Keratinocyte (primary cell): Measurements from ENCODE around the gene PPT2. TPM values are rescaled to one million over a fixed set of nuclear protein-coding genes. Genes with fewer than 3 reads are reported as not detected.

ENCODE experiments used
- DNase-seq: peaks from one replicate; pipeline ENCODE4 v3.0.0-alpha.2; 2011; ENCODE audit warnings: low read depth, missing footprints, low spot score
- FAIRE-seq: peaks from 2 replicates; lab custom pipeline; 2011; peaks lifted over from hg19 to GRCh38; lab: Jason Lieb, UNC
- H2AFZ ChIP-seq: 2 replicates; pipeline ENCODE4 v1.6.0; 2012; ENCODE audit warnings: low read length, control low read depth, inconsistent platforms; ENCODE audit not compliant: control insufficient read depth
- H3K27ac ChIP-seq: 2 replicates; pipeline ENCODE4 v1.5.1; 2011; ENCODE audit warnings: low read length; ENCODE audit not compliant: control insufficient read depth, insufficient read depth
- H3K27me3 ChIP-seq: 3 replicates; pipeline ENCODE4 v1.6.0; 2011; ENCODE audit warnings: low read length; ENCODE audit not compliant: control insufficient read depth, insufficient read depth; ENCODE audit errors: extremely low read depth
- H3K36me3 ChIP-seq, 2 experiments: 2 replicates in 1 of 2; 3 replicates in 1 of 2; pipeline ENCODE4 v1.5.1; 2011; ENCODE audit warnings: low read length in 2 of 2, mild to moderate bottlenecking in 1 of 2; ENCODE audit not compliant: control insufficient read depth in 2 of 2, insufficient read depth in 2 of 2; ENCODE audit errors: extremely low read depth in 1 of 2
- H3K4me1 ChIP-seq: 3 replicates; pipeline ENCODE4 v1.5.1; 2011; ENCODE audit warnings: low read length; ENCODE audit not compliant: control insufficient read depth, insufficient read depth; ENCODE audit errors: extremely low read depth
- H3K4me2 ChIP-seq: 3 replicates; pipeline ENCODE4 v1.6.0; 2011; ENCODE audit warnings: low read depth, low read length; ENCODE audit not compliant: control insufficient read depth, insufficient read depth; ENCODE audit errors: extremely low read depth
- H3K4me3 ChIP-seq, 3 experiments: fragments of 200-600 bp in 1 of 3; sonication (generic) in 1 of 3; 2 replicates in 2 of 3; 3 replicates in 1 of 3; pipeline ENCODE4 v1.5.1; 2011 to 2016; ENCODE audit warnings: low read length in 3 of 3, mild to moderate bottlenecking in 3 of 3, control low read depth in 2 of 3, inconsistent platforms in 1 of 3, low read depth in 1 of 3, mixed read lengths in 1 of 3, mixed run types in 1 of 3, moderate library complexity in 1 of 3; ENCODE audit not compliant: control insufficient read depth in 2 of 3, insufficient read depth in 2 of 3; ENCODE audit errors: extremely low read depth in 1 of 3
- H3K79me2 ChIP-seq: 2 replicates; pipeline ENCODE4 v1.6.0; 2012; ENCODE audit warnings: low read length; ENCODE audit not compliant: control insufficient read depth, insufficient read depth
- H3K9ac ChIP-seq: 3 replicates; pipeline ENCODE4 v1.6.0; 2011; ENCODE audit warnings: low read length; ENCODE audit not compliant: control insufficient read depth, insufficient read depth; ENCODE audit errors: extremely low read depth
- H3K9me1 ChIP-seq: 3 replicates; pipeline ENCODE4 v1.6.0; 2011; ENCODE audit warnings: low read length; ENCODE audit not compliant: control insufficient read depth, insufficient read depth; ENCODE audit errors: extremely low read depth
- H3K9me3 ChIP-seq: 2 replicates; pipeline ENCODE4 v1.5.1; 2012; ENCODE audit warnings: low read depth, low read length; ENCODE audit not compliant: control insufficient read depth
- H4K20me1 ChIP-seq: 3 replicates; pipeline ENCODE4 v1.6.0; 2011; ENCODE audit warnings: low read length; ENCODE audit not compliant: control insufficient read depth, insufficient read depth; ENCODE audit errors: extremely low read depth
- EZH2 ChIP-seq: IDR thresholded peaks from one replicate; pipeline ENCODE4 v1.6.1; 2012; ENCODE audit warnings: inconsistent platforms, mild to moderate bottlenecking, low read length, moderate library complexity
- dilution Hi-C: fragments of 300-500 bp; cut with MboI; formaldehyde crosslinking; loops from one replicate; pipeline ENCODE4 v1.7.0; 2020; ENCODE audit warnings: low sequenced_read_pairs; ENCODE audit not compliant: extremely low pct_ligation_motif_present
- polyA plus RNA-seq, 5 experiments: library from polyadenylated mRNA; depleted of rRNA in 3 of 5; stranded (reverse) in 3 of 5; stranded (forward) in 1 of 5; unstranded in 1 of 5; fragments of >200 nt; gene quantifications; 1 replicate in 1 of 5; 2 replicates in 3 of 5; 3 replicates in 1 of 5; pipeline versions ENCODE4 v1.2.1 to v1.2.3, GENCODE V29; 2011 to 2012; ENCODE audit warnings: missing spikeins in 2 of 5, low read depth in 1 of 5, low replicate concordance in 1 of 5
- TF ChIP-seq, protein P1 (sequence below), 3 experiments: IDR thresholded peaks in 1 of 3; conservative IDR thresholded peaks in 1 of 3; optimal IDR thresholded peaks in 1 of 3; 2 replicates in 2 of 3; 3 replicates in 1 of 3; pipeline versions ENCODE3 to v1.5.1; 2011; ENCODE audit warnings: low read length in 3 of 3, mild to moderate bottlenecking in 3 of 3, moderate library complexity in 2 of 3, control low read depth in 1 of 3, inconsistent platforms in 1 of 3; ENCODE audit not compliant: insufficient read depth in 2 of 3; ENCODE audit errors: extremely low read depth in 1 of 3

PPT2 gene
- polyA plus RNA-seq, 1 donor (not counting 4 experiments of a cell fraction or from before 2014, with no cell fraction given) = 15.0 TPM

DNA sequence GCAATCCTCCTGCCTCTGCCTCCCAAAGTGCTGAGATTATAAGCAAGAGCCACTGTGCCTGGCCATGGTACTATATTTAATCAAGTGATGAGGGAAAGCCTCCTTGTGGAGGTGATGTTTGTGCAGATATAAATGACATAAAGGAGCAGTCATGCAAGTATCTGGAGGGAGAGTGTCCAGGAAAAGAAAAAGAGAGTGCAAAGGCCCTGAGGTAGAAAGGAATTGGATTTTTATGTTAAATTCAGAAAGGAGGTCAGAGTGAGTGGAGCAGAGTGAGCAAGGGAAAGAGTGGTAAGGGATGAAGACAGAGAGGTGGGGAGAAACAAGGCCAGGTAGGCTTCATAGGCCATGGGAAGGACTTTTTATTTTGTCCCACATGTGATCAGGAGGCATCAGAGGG, 16.5 kb upstream of the PPT2 start:
- no peak overlapping the region for H2AFZ ChIP-seq
- FAIRE-seq (no peak), DNase-seq (no peak)
- H3K4me3 ChIP-seq = no peak overlapping the region
- no peaks in the 10 kb centered on the region for H3K36me3 ChIP-seq
- no peaks in the 10 kb centered on the region for H3K27me3 ChIP-seq
- H3K79me2 ChIP-seq = no peaks in the 10 kb centered on the region
- H4K20me1 ChIP-seq = no peaks in the 10 kb centered on the region
- no peak overlapping the region for H3K27ac ChIP-seq
- no peaks in the 10 kb centered on the region for H3K9me3 ChIP-seq
- TF ChIP-seq, protein P1, sequence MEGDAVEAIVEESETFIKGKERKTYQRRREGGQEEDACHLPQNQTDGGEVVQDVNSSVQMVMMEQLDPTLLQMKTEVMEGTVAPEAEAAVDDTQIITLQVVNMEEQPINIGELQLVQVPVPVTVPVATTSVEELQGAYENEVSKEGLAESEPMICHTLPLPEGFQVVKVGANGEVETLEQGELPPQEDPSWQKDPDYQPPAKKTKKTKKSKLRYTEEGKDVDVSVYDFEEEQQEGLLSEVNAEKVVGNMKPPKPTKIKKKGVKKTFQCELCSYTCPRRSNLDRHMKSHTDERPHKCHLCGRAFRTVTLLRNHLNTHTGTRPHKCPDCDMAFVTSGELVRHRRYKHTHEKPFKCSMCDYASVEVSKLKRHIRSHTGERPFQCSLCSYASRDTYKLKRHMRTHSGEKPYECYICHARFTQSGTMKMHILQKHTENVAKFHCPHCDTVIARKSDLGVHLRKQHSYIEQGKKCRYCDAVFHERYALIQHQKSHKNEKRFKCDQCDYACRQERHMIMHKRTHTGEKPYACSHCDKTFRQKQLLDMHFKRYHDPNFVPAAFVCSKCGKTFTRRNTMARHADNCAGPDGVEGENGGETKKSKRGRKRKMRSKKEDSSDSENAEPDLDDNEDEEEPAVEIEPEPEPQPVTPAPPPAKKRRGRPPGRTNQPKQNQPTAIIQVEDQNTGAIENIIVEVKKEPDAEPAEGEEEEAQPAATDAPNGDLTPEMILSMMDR (optimal IDR thresholded peaks at IDR 0.05 in 1 of 3, IDR thresholded peaks at IDR 0.05 in 1 of 3, conservative IDR thresholded peaks at IDR 0.05 in 1 of 3; ENCODE audit: extremely low read depth in 1 of 3, insufficient read depth in 2 of 3, low read length in 3 of 3) = no peak
- TF ChIP-seq EZH2 = no peak
- H3K4me1 ChIP-seq = no peaks in the 10 kb centered on the region
- dilution Hi-C loops = no loop called here
- no peak overlapping the region for H3K9ac ChIP-seq
- H3K4me2 ChIP-seq = no peak overlapping the region
- no peaks in the 10 kb centered on the region for H3K9me1 ChIP-seq

GRCh38 chr6:32139590-32139989, 14.4 kb upstream of the PPT2 start:
- H3K27ac ChIP-seq = no peak overlapping the region
- no peak for TF ChIP-seq EZH2
- TF ChIP-seq, protein P1 (optimal IDR thresholded peaks at IDR 0.05 in 1 of 3, IDR thresholded peaks at IDR 0.05 in 1 of 3, conservative IDR thresholded peaks at IDR 0.05 in 1 of 3; ENCODE audit: extremely low read depth in 1 of 3, insufficient read depth in 2 of 3, low read length in 3 of 3) = no peak
- no peak overlapping the region for H3K4me2 ChIP-seq
- H3K36me3 ChIP-seq = no peaks in the 10 kb centered on the region
- H3K27me3 ChIP-seq = no peaks in the 10 kb centered on the region
- no peaks in the 10 kb centered on the region for H3K79me2 ChIP-seq
- no peaks in the 10 kb centered on the region for H3K9me3 ChIP-seq
- H3K9me1 ChIP-seq = no peaks in the 10 kb centered on the region
- H3K4me1 ChIP-seq = no peaks in the 10 kb centered on the region
- no peak overlapping the region for H3K4me3 ChIP-seq
- no peak for FAIRE-seq
- no peak overlapping the region for H2AFZ ChIP-seq
- dilution Hi-C loops = no loop called here
- no peaks in the 10 kb centered on the region for H4K20me1 ChIP-seq
- H3K9ac ChIP-seq = no peak overlapping the region
- no peak for DNase-seq
